HUES64 (cell line): ENCODE results near the gene TEX14.
"Not testable (repeated sequence)": the region's sequence is repeated elsewhere in the genome, so short reads cannot be mapped to it uniquely, and the experiment has no call there.

Experiments used
- H3K27ac ChIP-seq: 2 replicates; pipeline ENCODE4 v1.7.0; 2013; ENCODE audit warnings: low read depth, low read length, inconsistent platforms
- H3K27me3 ChIP-seq: 2 replicates; pipeline ENCODE4 v1.6.1; 2013; ENCODE audit warnings: mild to moderate bottlenecking, low read length; ENCODE audit not compliant: insufficient read depth
- H3K36me3 ChIP-seq: 2 replicates; pipeline ENCODE4 v1.6.1; 2013; ENCODE audit warnings: mild to moderate bottlenecking, low read length; ENCODE audit not compliant: insufficient read depth
- H3K4me1 ChIP-seq: 2 replicates; pipeline ENCODE4 v1.6.1; 2013; ENCODE audit warnings: mild to moderate bottlenecking, low read length, moderate library complexity; ENCODE audit not compliant: insufficient read depth
- H3K4me3 ChIP-seq: 2 replicates; pipeline ENCODE4 v1.5.1; 2013; ENCODE audit warnings: mild to moderate bottlenecking, low read length, moderate library complexity
- H3K9ac ChIP-seq: 2 replicates; pipeline ENCODE4 v1.6.1; 2013; ENCODE audit warnings: mild to moderate bottlenecking, low read depth, low read length
- H3K9me3 ChIP-seq: 2 replicates; pipeline ENCODE4 v1.6.1; 2013; ENCODE audit warnings: low read depth, low read length; ENCODE audit not compliant: insufficient read depth
- WGBS: fragments of 150-250, 120-280 bp; methylation state at CpG from one replicate; pipeline ENCODE4 v1.1.7; 2013; ENCODE audit warnings: missing lambda C conversion rate; 5-methylcytosine and 5-hydroxymethylcytosine counted together

Gene TEX14

DNA sequence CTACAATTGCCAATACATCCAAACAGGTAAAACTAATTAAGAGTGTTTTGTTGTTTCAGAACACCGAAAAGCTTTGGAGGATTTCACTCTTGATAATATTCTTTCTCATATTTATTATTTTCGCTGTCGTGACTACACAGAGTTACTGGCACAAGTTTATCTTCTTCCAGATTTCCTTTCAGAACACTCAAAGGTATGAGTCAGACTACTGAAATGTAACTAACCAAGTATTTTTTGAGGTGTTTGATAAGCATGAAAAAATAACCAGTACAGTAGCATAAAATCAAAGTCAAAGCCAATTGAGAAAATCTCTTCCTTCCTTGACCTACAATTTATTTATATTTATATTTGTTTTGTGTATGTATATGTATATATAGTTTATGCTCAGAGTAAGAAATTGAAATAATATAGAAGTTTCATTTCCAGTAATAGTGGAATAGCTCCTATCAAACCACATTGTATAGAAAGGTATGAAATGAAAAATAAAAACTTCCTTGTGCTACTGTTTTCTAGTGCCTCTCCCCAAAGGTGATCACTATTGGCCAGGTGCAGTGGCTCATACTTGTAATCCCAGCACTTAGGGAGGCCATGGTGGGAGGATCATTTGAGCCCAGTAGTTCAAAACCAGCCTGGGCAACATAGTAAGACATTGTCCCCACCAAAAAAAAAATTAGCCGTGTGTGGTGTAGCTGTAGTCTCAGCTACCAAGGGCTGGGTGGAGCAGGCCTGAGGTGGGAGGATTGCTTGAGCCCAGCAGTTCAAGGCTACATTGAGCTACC lies 11.5 kb upstream of the TEX14 start:
- no peak overlapping the region for H3K27ac ChIP-seq
- no peak overlapping the region for H3K9ac ChIP-seq
- H3K9me3 ChIP-seq, result no peaks in the 10 kb centered on the region
- no peaks in the 10 kb centered on the region for H3K27me3 ChIP-seq
- peaks cover 7% of the 10 kb centered on the region for H3K36me3 ChIP-seq
- no peak overlapping the region for H3K4me3 ChIP-seq
- 91% methylated on average over 4 of the region's 4 CpGs for WGBS
- H3K4me1 ChIP-seq, result no peaks in the 10 kb centered on the region

- no peaks in the 10 kb centered on the region for H3K27me3 ChIP-seq
- H3K36me3 ChIP-seq, result peaks cover 7% of the 10 kb centered on the region
- no peak overlapping the region for H3K9ac ChIP-seq
- no peaks in the 10 kb centered on the region for H3K9me3 ChIP-seq
- WGBS, result 93% methylated on average over 8 of the region's 8 CpGs
- no peak overlapping the region for H3K27ac ChIP-seq
- H3K4me1 ChIP-seq, result no peaks in the 10 kb centered on the region
- H3K4me3 ChIP-seq, result no peak overlapping the region
Observed at GRCh38 chr17:58702708-58703107, 10.9 kb upstream of the TEX14 start.

DNA sequence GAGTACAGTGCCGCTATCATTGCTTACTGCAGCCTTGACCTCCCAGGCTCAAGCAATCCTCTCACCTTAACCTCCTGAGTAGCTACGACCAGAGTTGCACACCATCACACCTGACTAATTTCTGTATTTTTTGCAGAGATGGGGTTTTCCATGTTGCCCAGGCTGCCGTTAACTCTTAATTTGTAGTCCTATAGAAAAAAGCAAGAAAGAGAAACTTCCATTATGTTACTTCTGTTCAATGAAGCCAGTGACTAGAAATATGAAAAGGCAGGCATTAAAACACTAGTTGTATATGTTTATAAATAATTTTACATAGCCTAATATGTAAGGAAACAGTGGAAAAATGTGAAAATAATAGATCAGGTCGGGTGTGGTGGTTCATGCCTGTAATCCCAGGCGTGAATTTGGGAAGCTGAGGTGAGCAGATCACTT lies 10.2 kb upstream of the TEX14 start:
- H3K27ac ChIP-seq, result no peak overlapping the region
- H3K36me3 ChIP-seq, result peaks cover 7% of the 10 kb centered on the region
- H3K9me3 ChIP-seq, result no peaks in the 10 kb centered on the region
- 86% methylated on average over 4 of the region's 5 CpGs for WGBS
- H3K27me3 ChIP-seq, result no peaks in the 10 kb centered on the region
- H3K9ac ChIP-seq, result no peak overlapping the region
- no peaks in the 10 kb centered on the region for H3K4me1 ChIP-seq
- H3K4me3 ChIP-seq, result no peak overlapping the region

GRCh38 chr17:58699771-58700170 lies 7.9 kb upstream of the TEX14 start:
- Histone ChIP-seq H3K9me3 (no peaks in the 10 kb centered on the region), H3K36me3 (peaks cover 5% of the 10 kb centered on the region), H3K4me1 (no peaks in the 10 kb centered on the region), H3K9ac (no peak overlapping the region), H3K4me3 (no peak overlapping the region), H3K27me3 (no peaks in the 10 kb centered on the region), H3K27ac (no peak overlapping the region)
- 97% methylated on average over 11 of the region's 11 CpGs for WGBS

- peaks cover 6% of the 10 kb centered on the region for H3K4me1 ChIP-seq
- H3K9ac ChIP-seq, result no peak overlapping the region
- H3K27ac ChIP-seq, result no peak overlapping the region
- H3K27me3 ChIP-seq, result no peaks in the 10 kb centered on the region
- H3K9me3 ChIP-seq, result no peaks in the 10 kb centered on the region
- no CpG with 5 or more reads among the region's 1 CpG for WGBS
- H3K4me3 ChIP-seq, result no peak overlapping the region
- no peaks in the 10 kb centered on the region; the same call in none of the 2 replicates for H3K36me3 ChIP-seq
Observed at GRCh38 chr17:58694826-58695225, 3.0 kb upstream of the TEX14 start.

GRCh38 chr17:58694302-58694701 lies 2.5 kb upstream of the TEX14 start:
- no peak overlapping the region for H3K27ac ChIP-seq
- H3K4me1 ChIP-seq, result peaks cover 6% of the 10 kb centered on the region
- H3K36me3 ChIP-seq, result no peaks in the 10 kb centered on the region; the same call in 1 of the 2 replicates
- no peak overlapping the region for H3K9ac ChIP-seq
- H3K4me3 ChIP-seq, result no peak overlapping the region
- WGBS, result 97% methylated on average over 8 of the region's 8 CpGs
- H3K9me3 ChIP-seq, result no peaks in the 10 kb centered on the region
- H3K27me3 ChIP-seq, result no peaks in the 10 kb centered on the region

- H3K9me3 ChIP-seq, result no peaks in the 10 kb centered on the region
- no peak overlapping the region for H3K27ac ChIP-seq
- H3K27me3 ChIP-seq, result no peaks in the 10 kb centered on the region
- peaks cover 6% of the 10 kb centered on the region for H3K4me1 ChIP-seq
- H3K36me3 ChIP-seq, result no peaks in the 10 kb centered on the region; the same call in 1 of the 2 replicates
- 95% methylated on average over 2 of the region's 2 CpGs for WGBS
- H3K4me3 ChIP-seq, result no peak overlapping the region
- no peak overlapping the region for H3K9ac ChIP-seq
Observed at GRCh38 chr17:58693751-58694150, 1.9 kb upstream of the TEX14 start.

GRCh38 chr17:58693208-58693607 lies 1.4 kb upstream of the TEX14 start:
- Histone ChIP-seq H3K4me1 (peaks cover 6% of the 10 kb centered on the region), H3K9me3 (no peaks in the 10 kb centered on the region), H3K27me3 (no peaks in the 10 kb centered on the region), H3K4me3 (peak overlapping the region; percentile 71), H3K9ac (peak overlapping the region; percentile 84), H3K27ac (no peak overlapping the region), H3K36me3 (no peaks in the 10 kb centered on the region; the same call in 1 of the 2 replicates)
- WGBS, result 92% methylated on average over 7 of the region's 8 CpGs

DNA sequence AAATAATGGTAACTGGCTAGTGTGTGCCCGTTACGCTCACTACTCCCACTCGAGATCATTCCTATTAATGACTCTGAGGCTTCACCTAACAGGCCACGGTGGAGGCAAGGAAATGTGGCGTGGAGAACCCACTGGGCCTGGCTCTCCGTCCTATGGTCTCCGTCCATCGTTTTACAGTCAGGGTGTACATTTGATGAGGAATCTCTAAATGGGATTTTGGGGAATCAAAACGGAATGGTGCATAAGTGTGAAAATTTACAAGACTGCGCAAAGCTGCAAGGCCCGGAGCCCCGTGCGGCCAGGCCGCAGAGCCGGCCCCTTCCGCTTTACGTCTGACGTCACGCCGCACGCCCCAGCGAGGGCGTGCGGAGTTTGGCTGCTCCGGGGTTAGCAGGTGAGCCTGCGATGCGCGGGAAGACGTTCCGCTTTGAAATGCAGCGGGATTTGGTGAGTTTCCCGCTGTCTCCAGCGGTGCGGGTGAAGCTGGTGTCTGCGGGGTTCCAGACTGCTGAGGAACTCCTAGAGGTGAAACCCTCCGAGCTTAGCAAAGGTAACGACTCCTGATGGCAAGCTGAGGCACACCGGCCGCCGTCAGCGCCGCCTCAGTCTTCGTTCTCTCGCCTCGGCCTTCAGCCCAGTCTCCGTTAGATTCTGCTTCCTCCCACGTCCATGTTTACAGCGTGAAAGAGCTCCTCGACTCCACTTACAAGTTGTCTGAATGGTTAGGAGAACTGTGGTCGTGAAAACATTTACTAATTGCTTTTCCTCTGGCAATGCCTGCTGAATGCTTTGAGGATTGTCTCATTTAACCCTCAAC lies 602 bp upstream of the TEX14 start, which contains the start of gene RAD51C:
Gene RAD51C, plus strand, starts transcription at position 364 of the 817 bp plus-strand sequence. Its CDS starts 42 bp downstream, at position 406.
- Histone ChIP-seq H3K9ac (peak within 1 kb of the TSS; percentile 84), H3K4me1 (peaks cover 6% of the 10 kb centered on the region), H3K36me3 (no peaks in the 10 kb centered on the region; the same call in 1 of the 2 replicates), H3K9me3 (no peaks in the 10 kb centered on the region), H3K4me3 (peak within 1 kb of the TSS; percentile 71), H3K27me3 (no peaks in the 10 kb centered on the region), H3K27ac (peak within 1 kb of the TSS; percentile 50; the same call in 1 of the 2 replicates)
- 20% methylated on average over 50 of the region's 50 CpGs for WGBS

GRCh38 chr17:58690033-58690432 lies 1.8 kb downstream of the TEX14 start:
- 97% methylated on average over 6 of the region's 7 CpGs for WGBS
- H3K27me3 ChIP-seq, H3K4me1 ChIP-seq, H3K9me3 ChIP-seq, H3K27ac ChIP-seq, H3K36me3 ChIP-seq, H3K4me3 ChIP-seq, H3K9ac ChIP-seq: not testable (repeated sequence)

DNA sequence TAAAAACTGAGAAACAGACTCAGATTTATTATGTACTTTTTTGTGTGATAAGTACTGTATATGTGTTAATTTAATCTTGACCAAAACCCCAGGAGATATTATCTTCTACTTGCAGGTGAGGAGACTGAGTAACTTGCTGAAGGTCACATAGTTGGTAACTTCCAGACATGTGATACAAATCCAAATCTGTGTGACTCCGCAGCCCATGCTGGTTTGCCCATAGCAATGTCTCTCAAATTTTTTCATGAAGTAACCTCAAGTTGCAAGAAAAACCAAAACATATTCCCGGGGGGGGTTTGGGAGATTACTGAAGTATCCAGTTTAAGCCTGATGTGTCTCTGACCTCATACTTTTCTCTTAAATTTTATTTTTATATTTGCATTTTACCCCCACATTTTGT lies 3.3 kb downstream of the TEX14 start:
- no peaks in the 10 kb centered on the region for H3K27me3 ChIP-seq
- H3K27ac ChIP-seq, result no peak overlapping the region
- no peak overlapping the region for H3K4me3 ChIP-seq
- H3K36me3 ChIP-seq, result no peaks in the 10 kb centered on the region
- H3K9me3 ChIP-seq, result no peaks in the 10 kb centered on the region
- H3K4me1 ChIP-seq, result peaks cover 6% of the 10 kb centered on the region
- WGBS, result 90% methylated on average over 1 of the region's 2 CpGs
- H3K9ac ChIP-seq, result no peak overlapping the region
